Tibial artery (tissue), 4 donors: ENCODE data around the gene STEAP3.

Experiments
- DNase-seq, 2 donors: peaks; one replicate each; pipeline ENCODE4 v3.0.0-alpha.2; 2019
- H3K27ac ChIP-seq, 2 donors: fragments of 200-600 bp; sonication (generic) in 1 of 2; 1 replicate in 1 of 2; 2 replicates in 1 of 2; pipeline ENCODE4 v1.5.1; 2018 to 2019; ENCODE audit warnings: mild to moderate bottlenecking in 1 of 2
- H3K27me3 ChIP-seq, 2 donors: fragments of 200-600 bp; sonication (generic) in 1 of 2; one replicate each; pipeline versions ENCODE4 v1.5.1 to v1.6.0; 2016 to 2019
- H3K36me3 ChIP-seq, 3 donors: fragments of 200-600 bp; sonication (generic) in 2 of 3; one replicate each; pipeline ENCODE4 v1.5.1; 2016 to 2019; ENCODE audit warnings: mild to moderate bottlenecking in 2 of 3
- H3K4me1 ChIP-seq, 4 donors: fragments of 200-600 bp; sonication (generic) in 2 of 4; 1 replicate in 3 of 4; 2 replicates in 1 of 4; pipeline ENCODE4 v1.5.1; 2016 to 2019
- H3K4me3 ChIP-seq, 2 donors: fragments of 200-600 bp; sonication (generic) in 1 of 2; 1 replicate in 1 of 2; 2 replicates in 1 of 2; pipeline ENCODE4 v1.5.1; 2018 to 2019; ENCODE audit warnings: mild to moderate bottlenecking in 2 of 2
- H3K9me3 ChIP-seq, 3 donors: fragments of 200-600 bp; sonication (generic) in 1 of 3; one replicate each; pipeline ENCODE4 v1.5.1; 2016 to 2019
- intact Hi-C: fragments of 100-400 bp; cut with DNase I; formaldehyde crosslinking; loops from one replicate; pipeline ENCODE4 v1.15.0; 2023; ENCODE audit warnings: low total_unique reads
- TF ChIP-seq, protein P1 (sequence below), 2 experiments: fragments of 200-600 bp in 1 of 2; fragments of 450-650 bp in 1 of 2; IDR thresholded peaks; one replicate each; pipeline ENCODE4 v1.5.1; 2017 to 2019; ENCODE audit warnings: antibody characterized with exemption in 2 of 2, mild to moderate bottlenecking in 1 of 2, moderate library complexity in 1 of 2

STEAP3 gene

DNA sequence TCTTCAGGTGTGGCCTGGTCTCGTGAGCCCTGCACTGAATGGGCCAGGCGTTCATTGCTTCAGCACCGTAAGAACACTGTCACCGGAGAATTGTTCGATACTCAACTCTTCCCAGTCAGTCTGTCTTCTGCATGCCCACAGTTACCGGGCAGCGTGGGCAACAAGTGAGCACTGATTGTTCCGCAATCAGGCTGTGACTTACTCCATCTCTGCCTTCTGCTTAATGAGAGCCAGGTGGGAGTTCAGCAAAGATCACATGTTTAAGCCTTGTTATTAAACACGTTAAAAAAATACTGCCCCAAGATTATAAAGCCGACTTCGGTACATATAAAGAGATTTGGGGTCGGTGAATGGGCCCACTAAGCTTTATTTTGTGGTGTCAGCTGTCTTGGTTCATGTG is 3.7 kb downstream of the STEAP3 start:
- TF ChIP-seq, protein P1, sequence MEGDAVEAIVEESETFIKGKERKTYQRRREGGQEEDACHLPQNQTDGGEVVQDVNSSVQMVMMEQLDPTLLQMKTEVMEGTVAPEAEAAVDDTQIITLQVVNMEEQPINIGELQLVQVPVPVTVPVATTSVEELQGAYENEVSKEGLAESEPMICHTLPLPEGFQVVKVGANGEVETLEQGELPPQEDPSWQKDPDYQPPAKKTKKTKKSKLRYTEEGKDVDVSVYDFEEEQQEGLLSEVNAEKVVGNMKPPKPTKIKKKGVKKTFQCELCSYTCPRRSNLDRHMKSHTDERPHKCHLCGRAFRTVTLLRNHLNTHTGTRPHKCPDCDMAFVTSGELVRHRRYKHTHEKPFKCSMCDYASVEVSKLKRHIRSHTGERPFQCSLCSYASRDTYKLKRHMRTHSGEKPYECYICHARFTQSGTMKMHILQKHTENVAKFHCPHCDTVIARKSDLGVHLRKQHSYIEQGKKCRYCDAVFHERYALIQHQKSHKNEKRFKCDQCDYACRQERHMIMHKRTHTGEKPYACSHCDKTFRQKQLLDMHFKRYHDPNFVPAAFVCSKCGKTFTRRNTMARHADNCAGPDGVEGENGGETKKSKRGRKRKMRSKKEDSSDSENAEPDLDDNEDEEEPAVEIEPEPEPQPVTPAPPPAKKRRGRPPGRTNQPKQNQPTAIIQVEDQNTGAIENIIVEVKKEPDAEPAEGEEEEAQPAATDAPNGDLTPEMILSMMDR (IDR thresholded peaks at IDR 0.05): no peak
- Histone ChIP-seq H3K27me3 (no peaks in the 10 kb centered on the region), H3K4me1 (peaks cover 0 to 23% (median 12%) of the 10 kb centered on the region in 4 donors), H3K4me3 (no peak overlapping the region), H3K27ac (no peak overlapping the region), H3K36me3 (no peaks in the 10 kb centered on the region), H3K9me3 (no peaks in the 10 kb centered on the region)
- intact Hi-C loops: no loop called here
- DNase-seq: no peak

DNA sequence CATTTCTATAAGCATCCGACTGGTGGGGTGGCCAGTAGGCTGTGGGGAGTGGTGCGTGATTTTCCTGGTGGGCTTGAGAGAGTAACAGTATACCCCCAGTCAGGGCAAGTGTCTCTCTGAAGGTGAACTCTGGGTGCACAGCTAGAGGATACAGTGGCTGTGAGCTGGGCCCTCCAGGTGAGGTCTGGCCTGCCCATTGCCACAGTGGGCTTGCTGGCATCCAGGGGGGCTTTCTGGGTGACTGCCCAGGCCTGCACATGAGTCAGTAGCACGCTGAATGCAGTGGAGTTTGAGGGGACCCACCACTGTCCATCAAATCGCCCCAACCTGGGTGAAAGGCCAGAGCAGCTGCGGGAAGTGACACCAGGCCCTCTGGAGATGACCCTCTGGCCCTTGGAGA is 4.5 kb downstream of the STEAP3 start:
- Histone ChIP-seq H3K9me3 (no peaks in the 10 kb centered on the region), H3K27me3 (no peaks in the 10 kb centered on the region), H3K4me1 (peaks cover 0 to 19% (median 11%) of the 10 kb centered on the region in 4 donors), H3K27ac (no peak overlapping the region), H3K4me3 (no peak overlapping the region), H3K36me3 (no peaks in the 10 kb centered on the region)
- no peak for DNase-seq
- TF ChIP-seq, protein P1 (IDR thresholded peaks at IDR 0.05): no peak
- intact Hi-C loops: no loop called here

DNA sequence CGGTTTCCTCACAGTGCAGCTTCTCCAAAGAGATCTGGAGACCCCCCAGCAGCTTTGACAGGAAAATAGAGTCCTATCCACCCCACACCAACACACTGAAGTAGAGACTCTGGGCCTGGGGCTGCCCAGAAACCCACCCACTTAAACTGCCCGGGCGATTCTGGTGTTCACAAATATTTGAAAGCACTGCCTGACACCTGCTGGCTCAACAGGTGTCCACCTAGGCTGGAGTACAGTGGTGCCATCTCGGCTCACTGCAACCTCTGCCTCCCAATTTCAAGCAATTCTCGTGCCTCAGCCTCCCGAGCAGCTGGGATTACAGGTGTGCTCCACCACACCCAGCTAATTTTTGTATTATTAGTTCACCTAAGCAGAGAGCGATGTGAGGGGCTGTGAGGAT is 5.3 kb downstream of the STEAP3 start:
- DNase-seq: no peak
- H3K36me3 ChIP-seq: no peaks in the 10 kb centered on the region
- TF ChIP-seq, protein P1 (IDR thresholded peaks at IDR 0.05): no peak
- no peaks in the 10 kb centered on the region for H3K9me3 ChIP-seq
- H3K4me1 ChIP-seq: peaks cover 0 to 13% (median 9%) of the 10 kb centered on the region in 4 donors
- no peak overlapping the region for H3K27ac ChIP-seq
- no peaks in the 10 kb centered on the region for H3K27me3 ChIP-seq
- intact Hi-C loops: no loop called here
- no peak overlapping the region for H3K4me3 ChIP-seq

DNA sequence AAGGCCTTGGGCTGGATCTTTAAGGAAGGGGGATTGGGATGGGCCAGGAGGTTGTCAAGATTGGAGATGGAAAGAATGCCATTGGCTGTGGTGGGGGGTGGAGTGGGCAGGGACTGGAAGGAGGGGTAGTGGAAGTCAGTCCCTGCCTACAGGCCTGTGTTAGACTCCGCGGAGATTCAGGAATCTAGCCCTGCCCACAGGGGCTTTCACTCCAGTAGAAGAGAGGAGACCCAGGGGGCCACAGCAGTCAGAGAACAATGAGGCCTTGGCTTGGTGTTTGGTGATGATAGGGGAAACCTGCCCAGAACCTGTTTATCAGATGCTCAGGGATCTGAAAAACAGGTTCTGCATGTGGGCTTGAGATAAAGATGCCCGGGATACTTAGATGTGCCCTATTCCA is 6.1 kb downstream of the STEAP3 start:
- intact Hi-C loops: no loop called here
- H3K27ac ChIP-seq: no peak overlapping the region
- H3K4me3 ChIP-seq: no peak overlapping the region
- H3K27me3 ChIP-seq: no peaks in the 10 kb centered on the region
- TF ChIP-seq, protein P1 (IDR thresholded peaks at IDR 0.05): no peak
- peaks cover 0 to 5% (median 2%) of the 10 kb centered on the region in 4 donors for H3K4me1 ChIP-seq
- no peaks in the 10 kb centered on the region for H3K9me3 ChIP-seq
- no peak for DNase-seq
- no peaks in the 10 kb centered on the region for H3K36me3 ChIP-seq

DNA sequence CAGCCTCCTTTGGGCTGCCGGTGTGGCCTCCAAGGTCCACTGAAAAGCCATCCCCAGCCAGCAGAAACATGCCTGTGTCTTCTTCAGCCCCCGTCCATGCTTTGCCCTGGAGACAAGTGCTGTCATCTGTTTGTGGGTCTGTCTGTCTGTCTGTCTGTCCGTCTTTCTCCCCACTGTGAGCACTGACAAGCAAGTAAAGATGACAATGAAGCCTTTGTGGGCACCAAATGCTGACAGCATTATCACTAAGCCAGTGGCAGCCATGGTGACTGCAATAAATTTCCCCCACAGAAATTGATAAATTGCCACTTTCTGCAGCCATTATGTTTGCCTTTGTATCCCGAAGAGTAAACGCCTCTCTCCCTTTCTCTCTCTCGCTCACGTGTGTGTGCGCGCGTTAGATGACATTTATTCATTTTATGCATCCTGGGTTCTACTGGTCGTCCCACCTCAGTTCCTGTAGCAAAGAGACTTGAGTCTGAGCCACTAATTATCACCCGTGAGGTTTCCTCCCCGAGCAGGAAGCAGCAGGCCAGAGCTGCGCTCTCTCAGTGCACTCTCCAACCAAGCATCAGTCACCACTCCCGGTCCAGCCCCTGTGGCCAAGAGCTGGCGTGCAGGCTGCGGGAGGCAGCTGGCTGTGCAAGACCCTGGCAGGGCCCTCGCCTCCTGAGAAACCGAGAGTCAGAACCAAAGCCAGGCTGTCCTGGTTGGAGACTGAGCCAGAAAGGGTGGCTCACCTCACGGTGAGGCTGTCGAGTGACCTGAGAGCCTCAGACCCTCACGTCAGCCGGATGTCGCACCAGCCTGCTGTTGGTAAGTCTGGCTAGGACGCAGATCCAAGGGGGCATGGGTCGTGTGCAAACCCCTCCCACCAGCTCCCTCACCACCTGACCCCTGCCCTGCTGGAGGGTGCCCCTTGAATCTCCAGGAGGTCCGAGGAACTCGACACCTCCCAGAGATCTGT is 6.9 kb downstream of the STEAP3 start:
- TF ChIP-seq, protein P1 (IDR thresholded peaks at IDR 0.05): no peak
- DNase-seq: no peak

More for the DNA sequence above, 6.9 kb downstream of the STEAP3 start:
- no peaks in the 10 kb centered on the region for H3K4me1 ChIP-seq
- no peaks in the 10 kb centered on the region for H3K9me3 ChIP-seq
- H3K27me3 ChIP-seq: no peaks in the 10 kb centered on the region
- intact Hi-C loops: no loop called here
- H3K36me3 ChIP-seq: no peaks in the 10 kb centered on the region
- H3K27ac ChIP-seq: no peak overlapping the region
- H3K4me3 ChIP-seq: no peak overlapping the region
